ENCODE data around the gene PALLD. TPM values are rescaled to one million over a fixed set of nuclear protein-coding genes. Genes with fewer than 3 reads are reported as not detected.

Gene PALLD
- total RNA-seq, 1 donor from 2014 or later: 204 TPM

- DNase-seq (ENCODE audit: low spot score in 2 of 2): no peak
- Histone ChIP-seq H3K27ac (no peak overlapping the region), H3K9me3 (no peaks in the 10 kb centered on the region), H3K4me1 (peaks cover 0 to 4% of the 10 kb centered on the region in 2 donors), H3K36me3 (no peaks in the 10 kb centered on the region), H3K27me3 (no peaks in the 10 kb centered on the region), H3K4me3 (no peak overlapping the region)
- no peak for TF ChIP-seq CTCF (IDR thresholded peaks at IDR 0.05)
- intact Hi-C loops (cut with DNase I): no loop called here
Measured at GRCh38 chr4:168667376-168667775, 170.5 kb downstream of the PALLD start.

- TF ChIP-seq CTCF (IDR thresholded peaks at IDR 0.05): no peak
- no peak overlapping the region for H3K4me3 ChIP-seq
- peaks cover 0 to 4% of the 10 kb centered on the region in 2 donors for H3K4me1 ChIP-seq
- no peak overlapping the region for H3K27ac ChIP-seq
- no peaks in the 10 kb centered on the region for H3K27me3 ChIP-seq
- H3K9me3 ChIP-seq: no peaks in the 10 kb centered on the region
- intact Hi-C loops (cut with DNase I): no loop called here
- no peak for DNase-seq (ENCODE audit: low spot score in 2 of 2)
- H3K36me3 ChIP-seq: no peaks in the 10 kb centered on the region
Measured at GRCh38 chr4:168667921-168668320, 171.1 kb downstream of the PALLD start.

GRCh38 chr4:168673476-168673875, 176.6 kb downstream of the PALLD start:
- Histone ChIP-seq H3K9me3 (no peaks in the 10 kb centered on the region), H3K36me3 (no peaks in the 10 kb centered on the region), H3K27me3 (no peaks in the 10 kb centered on the region), H3K27ac (no peak overlapping the region), H3K4me1 (no peaks in the 10 kb centered on the region), H3K4me3 (no peak overlapping the region)
- intact Hi-C loops (cut with DNase I): no loop called here
- no peak for TF ChIP-seq CTCF (IDR thresholded peaks at IDR 0.05)
- DNase-seq (ENCODE audit: low spot score in 2 of 2): no peak

- H3K4me3 ChIP-seq: no peak overlapping the region
- H3K9me3 ChIP-seq: no peaks in the 10 kb centered on the region
- DNase-seq (ENCODE audit: low spot score in 2 of 2): no peak
- H3K4me1 ChIP-seq: no peaks in the 10 kb centered on the region
- intact Hi-C loops (cut with DNase I): no loop called here
- no peak overlapping the region for H3K27ac ChIP-seq
- no peak for TF ChIP-seq CTCF (IDR thresholded peaks at IDR 0.05)
- no peaks in the 10 kb centered on the region for H3K27me3 ChIP-seq
- H3K36me3 ChIP-seq: no peaks in the 10 kb centered on the region
Measured at GRCh38 chr4:168674077-168674747, 177.4 kb downstream of the PALLD start.

- no peaks in the 10 kb centered on the region for H3K36me3 ChIP-seq
- intact Hi-C loops (cut with DNase I): no loop called here
- H3K9me3 ChIP-seq: no peaks in the 10 kb centered on the region
- no peak overlapping the region for H3K27ac ChIP-seq
- H3K27me3 ChIP-seq: no peaks in the 10 kb centered on the region
- H3K4me1 ChIP-seq: no peaks in the 10 kb centered on the region
- no peak for DNase-seq (ENCODE audit: low spot score in 2 of 2)
- no peak overlapping the region for H3K4me3 ChIP-seq
- TF ChIP-seq CTCF (IDR thresholded peaks at IDR 0.05): no peak
Measured at GRCh38 chr4:168674866-168675265, 178.0 kb downstream of the PALLD start.

GRCh38 chr4:168677063-168677462, 180.2 kb downstream of the PALLD start:
- H3K4me1 ChIP-seq: no peaks in the 10 kb centered on the region
- no peaks in the 10 kb centered on the region for H3K27me3 ChIP-seq
- H3K36me3 ChIP-seq: no peaks in the 10 kb centered on the region
- no peak overlapping the region for H3K4me3 ChIP-seq
- H3K9me3 ChIP-seq: no peaks in the 10 kb centered on the region
- H3K27ac ChIP-seq: no peak overlapping the region
- intact Hi-C loops (cut with DNase I): no loop called here
- DNase-seq (ENCODE audit: low spot score in 2 of 2): no peak
- no peak for TF ChIP-seq CTCF (IDR thresholded peaks at IDR 0.05)
